Stimulated activated CD4-positive, alpha-beta T cell treated with anti-CD3 and anti-CD28 coated beads, Interleukin-2, amount 100 ng/mL, for 4 hours (primary cell): ENCODE results near the gene MGST3.
A peak's percentile ranks its signal among the peaks of the same experiment; 100 is the strongest.
"Not testable (repeated sequence)": the region's sequence is repeated elsewhere in the genome, so short reads cannot be mapped to it uniquely, and the experiment has no call there.

Experiments
- DNase-seq: peaks from one replicate; pipeline ENCODE4 v3.0.0-alpha.2; 2020; ENCODE audit warnings: low read depth

The MGST3 gene

DNA sequence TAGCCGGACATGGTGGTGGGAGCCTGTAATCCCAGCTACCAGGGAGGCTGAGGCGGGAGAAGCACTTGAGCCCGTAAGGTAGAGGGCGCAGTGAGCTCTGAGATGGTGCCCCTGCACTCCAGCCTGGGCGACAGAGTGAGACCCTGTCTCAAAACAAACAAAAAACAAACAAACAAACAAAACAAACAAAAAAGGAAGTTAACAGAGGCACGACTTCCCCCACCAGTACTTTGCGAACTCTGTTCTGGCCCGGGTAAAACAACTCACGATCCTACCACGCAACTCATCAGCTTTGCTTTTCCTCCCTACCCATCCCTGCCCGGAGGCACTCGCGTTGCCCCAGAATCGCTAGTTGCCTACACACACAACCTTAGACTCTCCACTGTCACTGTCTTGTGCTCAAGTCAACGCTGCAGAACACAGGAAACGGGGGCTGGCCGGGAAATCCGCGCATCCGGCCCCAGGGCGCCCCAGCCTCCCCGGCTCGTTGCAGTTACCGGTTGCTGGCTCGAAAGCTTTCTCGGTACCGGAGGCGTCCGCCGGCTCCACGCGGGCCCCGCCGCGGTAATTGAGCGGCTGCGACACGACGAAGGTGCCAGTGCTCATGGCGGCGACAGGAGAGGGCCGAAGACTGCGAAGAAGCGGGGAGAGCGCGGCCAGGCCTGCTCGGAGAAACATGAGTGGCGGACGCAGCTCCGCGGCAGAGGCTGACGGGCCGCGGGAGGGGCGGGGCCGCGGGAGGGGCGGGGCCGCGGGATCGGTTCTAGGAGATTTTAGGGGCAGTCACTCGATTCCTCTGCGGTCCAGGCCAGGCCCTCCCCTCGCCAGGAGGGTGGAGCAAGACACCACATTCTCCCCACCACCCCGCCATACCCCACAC is 67.1 kb downstream of the MGST3 start, which contains the start of gene ALDH9A1:
Gene ALDH9A1 (minus strand): TSS at position 682 of the 880 bp plus-strand sequence. CDS start 4 bp downstream, at position 678.
- DNase-seq = peak; percentile 74

GRCh38 chr1:165698761-165699052 is 67.7 kb downstream of the MGST3 start:
- DNase-seq = no peak

GRCh38 chr1:165699577-165699976 is 68.5 kb downstream of the MGST3 start:
- DNase-seq = no peak

DNA sequence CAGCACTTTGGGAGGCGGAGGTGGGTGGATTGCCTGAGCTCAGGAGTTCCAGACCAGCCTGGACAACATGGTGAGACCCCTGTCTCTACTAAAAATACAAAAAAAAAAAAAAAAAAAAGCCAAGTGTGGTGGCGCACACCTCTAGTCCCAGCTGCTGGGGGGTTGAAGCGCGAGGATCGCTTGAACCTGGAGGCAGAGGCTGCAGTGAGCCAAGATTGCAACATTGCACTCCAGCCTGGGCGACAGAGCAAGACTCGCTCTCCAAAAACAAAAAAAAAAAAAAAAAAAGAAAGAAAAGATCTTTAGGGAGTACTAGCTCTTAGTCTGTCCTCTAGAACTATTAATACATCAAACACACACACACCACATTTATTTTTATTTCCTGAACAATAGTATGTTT is 70.9 kb downstream of the MGST3 start:
- DNase-seq = not testable (repeated sequence)

DNA sequence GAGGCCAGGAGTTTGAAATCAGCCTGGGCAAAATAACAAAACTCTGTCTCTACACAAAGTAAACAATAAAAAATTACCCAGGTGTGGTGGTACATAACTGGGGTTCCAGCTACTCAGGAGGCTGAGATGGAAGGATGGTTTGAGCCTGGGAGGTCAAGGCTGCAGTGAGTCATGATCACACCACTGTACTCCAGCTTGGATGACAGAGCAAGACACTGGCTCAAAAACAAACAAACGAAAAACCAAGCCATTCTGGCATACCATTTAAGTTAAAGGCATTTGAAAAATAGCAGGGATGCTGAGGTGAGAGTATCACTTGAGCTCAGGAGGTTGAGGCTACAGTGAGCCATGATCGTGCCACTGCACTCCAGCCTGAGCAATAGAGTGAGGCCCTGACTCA is 72.6 kb downstream of the MGST3 start:
- no peak for DNase-seq
